ENCODE results near the gene TNRC6B.

Gene TNRC6B

DNA sequence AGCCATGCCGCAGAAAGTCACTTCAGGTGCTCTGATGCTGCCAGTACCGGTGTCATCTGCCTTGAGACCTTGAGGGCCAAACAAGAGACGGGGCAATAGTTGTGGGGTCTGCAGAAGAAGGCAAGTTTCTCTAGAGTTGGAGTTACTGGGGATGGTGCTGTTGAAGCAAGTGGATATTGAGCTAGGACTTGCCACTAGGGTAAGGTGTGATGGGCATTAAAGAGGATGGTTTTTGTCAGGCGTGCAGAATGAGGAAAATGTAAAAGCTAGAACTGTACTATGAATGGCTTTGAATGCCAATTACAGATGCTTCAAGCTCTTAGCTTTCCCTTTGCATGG lies 61.6 kb downstream of the TNRC6B start:
- H3K4me3 ChIP-seq (replicated peaks; ENCODE audit: low read depth, low read length) = no peak overlapping the region
- TF ChIP-seq, protein P1, sequence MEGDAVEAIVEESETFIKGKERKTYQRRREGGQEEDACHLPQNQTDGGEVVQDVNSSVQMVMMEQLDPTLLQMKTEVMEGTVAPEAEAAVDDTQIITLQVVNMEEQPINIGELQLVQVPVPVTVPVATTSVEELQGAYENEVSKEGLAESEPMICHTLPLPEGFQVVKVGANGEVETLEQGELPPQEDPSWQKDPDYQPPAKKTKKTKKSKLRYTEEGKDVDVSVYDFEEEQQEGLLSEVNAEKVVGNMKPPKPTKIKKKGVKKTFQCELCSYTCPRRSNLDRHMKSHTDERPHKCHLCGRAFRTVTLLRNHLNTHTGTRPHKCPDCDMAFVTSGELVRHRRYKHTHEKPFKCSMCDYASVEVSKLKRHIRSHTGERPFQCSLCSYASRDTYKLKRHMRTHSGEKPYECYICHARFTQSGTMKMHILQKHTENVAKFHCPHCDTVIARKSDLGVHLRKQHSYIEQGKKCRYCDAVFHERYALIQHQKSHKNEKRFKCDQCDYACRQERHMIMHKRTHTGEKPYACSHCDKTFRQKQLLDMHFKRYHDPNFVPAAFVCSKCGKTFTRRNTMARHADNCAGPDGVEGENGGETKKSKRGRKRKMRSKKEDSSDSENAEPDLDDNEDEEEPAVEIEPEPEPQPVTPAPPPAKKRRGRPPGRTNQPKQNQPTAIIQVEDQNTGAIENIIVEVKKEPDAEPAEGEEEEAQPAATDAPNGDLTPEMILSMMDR (IDR thresholded peaks at IDR 0.05; ENCODE audit: low read depth, low read length, missing control alignments) = no peak
- no peak for DNase-seq (ENCODE audit: extremely low read depth, low read depth)

DNA sequence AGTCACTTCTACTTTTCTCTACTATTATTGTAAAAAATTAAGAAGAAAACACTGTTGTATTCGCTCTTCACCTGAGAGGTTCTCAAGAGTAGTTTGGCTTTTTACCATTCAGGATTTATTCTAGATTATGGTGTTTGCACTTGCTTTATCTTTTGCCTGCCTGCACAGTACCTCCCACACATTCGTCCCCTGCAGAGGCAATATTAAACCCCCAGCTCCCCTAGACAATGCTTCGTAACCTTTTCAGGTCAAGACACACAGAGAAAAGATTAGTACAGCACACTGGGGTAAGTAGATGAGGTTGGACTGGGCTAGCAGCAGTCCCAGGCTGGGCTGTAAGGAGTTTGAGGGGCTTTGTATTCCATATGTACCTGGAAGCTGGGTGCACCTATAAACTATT lies 62.4 kb downstream of the TNRC6B start:
- TF ChIP-seq, protein P1 (IDR thresholded peaks at IDR 0.05; ENCODE audit: low read depth, low read length, missing control alignments) = no peak
- H3K4me3 ChIP-seq (replicated peaks; ENCODE audit: low read depth, low read length) = no peak overlapping the region
- DNase-seq (ENCODE audit: extremely low read depth, low read depth) = no peak

DNA sequence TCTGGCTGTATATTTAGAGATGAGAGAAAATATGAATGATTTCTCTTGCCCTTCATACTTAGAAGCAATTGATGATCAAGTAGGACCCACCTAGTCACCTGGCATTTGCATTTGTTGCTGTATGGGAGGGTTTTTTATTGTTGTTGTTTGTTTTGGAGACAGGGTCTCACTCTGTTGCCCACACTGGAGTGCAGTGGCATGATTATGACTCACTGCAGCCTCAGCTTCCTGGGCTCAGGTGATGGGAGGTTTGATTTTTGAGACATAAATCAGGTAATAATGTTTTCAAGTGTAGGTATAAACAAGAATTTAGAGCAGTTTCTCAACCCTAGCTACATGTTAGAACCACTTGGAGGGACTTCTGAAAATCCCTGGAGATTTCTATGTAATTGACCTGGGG lies 63.0 kb downstream of the TNRC6B start:
- no peak overlapping the region for H3K4me3 ChIP-seq (replicated peaks; ENCODE audit: low read depth, low read length)
- TF ChIP-seq, protein P1 (IDR thresholded peaks at IDR 0.05; ENCODE audit: low read depth, low read length, missing control alignments) = no peak
- DNase-seq (ENCODE audit: extremely low read depth, low read depth) = no peak

DNA sequence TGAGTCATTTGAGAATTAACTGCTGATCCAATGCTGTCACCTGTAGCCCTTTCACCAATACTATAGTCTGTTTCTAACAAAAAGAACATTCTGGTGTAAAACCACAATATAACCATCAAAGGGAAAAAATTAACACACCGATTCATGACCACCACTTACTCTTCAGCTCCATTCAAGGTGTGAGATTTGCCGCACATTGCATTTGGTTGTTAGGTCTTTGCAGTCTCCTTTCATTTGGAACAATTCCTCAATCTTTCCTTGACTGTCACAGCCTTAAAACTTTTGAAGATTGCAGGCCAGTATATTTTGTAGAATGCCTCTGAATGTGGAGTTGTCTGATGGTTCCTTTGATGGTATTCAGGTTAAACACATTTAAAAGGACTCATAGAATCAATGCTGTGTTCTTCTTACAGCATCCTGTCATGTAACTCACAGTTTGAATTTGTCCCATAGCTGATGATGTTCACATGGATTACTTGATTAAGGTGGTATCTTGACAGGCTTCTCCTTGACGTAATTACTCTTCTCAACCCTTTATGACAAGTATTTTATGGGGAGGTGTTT lies 63.6 kb downstream of the TNRC6B start:
- TF ChIP-seq, protein P1 (IDR thresholded peaks at IDR 0.05; ENCODE audit: low read depth, low read length, missing control alignments) = no peak
- no peak overlapping the region for H3K4me3 ChIP-seq (replicated peaks; ENCODE audit: low read depth, low read length)
- DNase-seq (ENCODE audit: extremely low read depth, low read depth) = no peak

DNA sequence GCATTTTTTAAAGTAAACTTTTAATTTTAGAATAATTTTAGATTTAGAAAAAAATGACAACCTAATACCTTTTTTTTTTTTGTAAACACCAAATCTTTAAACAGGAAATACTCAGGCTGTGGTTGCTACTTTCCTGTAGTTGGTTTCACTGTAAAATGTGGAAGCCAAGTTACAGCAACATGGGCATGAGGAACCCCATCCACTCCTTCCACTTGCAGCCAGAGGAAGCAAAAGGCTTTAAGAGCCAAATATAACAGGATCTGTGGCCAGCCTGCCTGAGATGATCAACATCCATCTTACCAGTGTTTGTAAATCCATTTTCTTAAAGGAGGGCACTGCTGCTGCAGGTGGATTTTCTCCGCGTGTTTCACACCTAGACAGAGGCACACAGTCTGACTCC lies 66.2 kb downstream of the TNRC6B start:
- DNase-seq (ENCODE audit: extremely low read depth, low read depth) = no peak
- H3K4me3 ChIP-seq (replicated peaks; ENCODE audit: low read depth, low read length) = no peak overlapping the region
- TF ChIP-seq, protein P1 (IDR thresholded peaks at IDR 0.05; ENCODE audit: low read depth, low read length, missing control alignments) = no peak

DNA sequence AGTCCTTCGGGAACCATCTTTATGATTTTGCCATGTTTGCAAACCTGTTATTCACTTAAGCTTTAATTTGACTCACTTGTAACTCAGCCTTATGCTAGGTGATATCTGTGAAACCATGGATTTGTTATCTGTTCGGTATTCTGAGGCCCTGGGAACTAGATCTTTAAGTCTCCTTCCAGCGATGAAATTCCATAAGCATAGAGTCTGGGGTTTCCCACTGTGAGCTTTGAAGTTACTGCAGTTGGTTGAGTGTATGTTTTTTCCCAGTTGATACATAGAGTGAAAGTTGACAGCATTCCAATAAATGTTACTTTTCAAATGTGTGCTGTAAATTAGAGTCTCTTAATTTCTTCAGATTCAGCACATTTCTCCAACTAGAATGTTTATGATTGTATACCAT lies 66.9 kb downstream of the TNRC6B start:
- DNase-seq (ENCODE audit: extremely low read depth, low read depth) = no peak
- TF ChIP-seq, protein P1 (IDR thresholded peaks at IDR 0.05; ENCODE audit: low read depth, low read length, missing control alignments) = no peak
- no peak overlapping the region for H3K4me3 ChIP-seq (replicated peaks; ENCODE audit: low read depth, low read length)

DNA sequence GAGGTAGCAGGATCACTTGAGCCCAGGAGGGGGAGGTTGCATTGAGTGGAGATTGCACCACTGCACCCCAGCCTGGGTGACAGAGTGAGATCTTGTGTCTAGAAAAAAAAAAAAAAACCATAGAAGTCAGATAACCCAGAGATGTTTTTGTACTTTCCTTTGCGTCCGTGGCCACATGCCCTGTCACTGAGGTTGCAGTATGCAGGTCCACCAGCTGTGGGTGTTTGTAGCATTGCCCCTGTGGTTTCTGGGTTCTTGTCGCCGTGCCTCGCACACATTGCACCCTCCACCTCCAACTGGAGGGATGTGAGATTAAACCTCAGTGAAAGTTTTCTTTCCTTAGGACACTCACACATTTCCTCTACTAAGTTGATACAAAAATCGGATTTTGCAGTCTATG lies 70.3 kb downstream of the TNRC6B start:
- TF ChIP-seq, protein P1 (IDR thresholded peaks at IDR 0.05; ENCODE audit: low read depth, low read length, missing control alignments) = no peak
- DNase-seq (ENCODE audit: extremely low read depth, low read depth) = no peak
- no peak overlapping the region for H3K4me3 ChIP-seq (replicated peaks; ENCODE audit: low read depth, low read length)
